Right renal pelvis (tissue), 4 donors: ENCODE results near the gene KRTAP9-8. TPM values are rescaled to one million over a fixed set of nuclear protein-coding genes. Genes with fewer than 3 reads are reported as not detected.
"Not testable (repeated sequence)": the region's sequence is repeated elsewhere in the genome, so short reads cannot be mapped to it uniquely, and the experiment has no call there.

Source experiments
- DNase-seq, 4 donors: peaks; one replicate each; pipeline ENCODE4 v3.0.0-alpha.2; 2013; ENCODE audit warnings: low read depth in 4 of 4, low spot score in 3 of 4, missing footprints in 1 of 4
- polyA plus RNA-seq, 4 donors: library from polyadenylated mRNA; unstranded; fragments of 120-200 nt; gene quantifications; one replicate each; pipeline ENCODE4 v1.2.1, GENCODE V29; 2013; ENCODE audit not compliant: insufficient read length in 4 of 4

Gene KRTAP9-8, protein sequence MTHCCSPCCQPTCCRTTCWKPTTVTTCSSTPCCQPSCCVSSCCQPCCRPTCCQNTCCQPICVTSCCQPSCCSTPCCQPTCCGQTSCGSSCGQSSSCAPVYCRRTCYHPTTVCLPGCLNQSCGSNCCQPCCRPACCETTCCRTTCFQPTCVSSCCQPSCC
- not detected for polyA plus RNA-seq

DNA sequence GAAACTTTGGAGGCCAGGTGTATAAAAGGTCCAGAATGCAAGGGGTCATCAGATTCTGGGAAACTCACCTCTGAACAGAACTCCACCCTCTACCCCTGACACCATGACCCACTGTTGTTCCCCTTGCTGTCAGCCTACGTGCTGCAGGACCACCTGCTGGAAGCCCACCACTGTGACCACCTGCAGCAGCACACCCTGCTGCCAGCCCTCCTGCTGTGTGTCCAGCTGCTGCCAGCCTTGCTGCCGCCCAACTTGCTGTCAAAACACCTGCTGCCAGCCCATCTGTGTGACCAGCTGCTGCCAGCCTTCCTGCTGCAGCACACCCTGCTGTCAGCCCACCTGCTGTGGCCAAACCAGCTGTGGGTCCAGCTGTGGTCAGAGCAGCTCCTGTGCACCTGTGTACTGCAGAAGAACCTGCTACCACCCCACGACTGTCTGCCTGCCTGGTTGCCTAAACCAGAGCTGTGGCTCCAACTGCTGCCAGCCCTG is at the start of gene KRTAP9-8:
Gene KRTAP9-8, plus strand, starts transcription at position 51 of the 489 bp plus-strand sequence. Its CDS starts 53 bp downstream, at position 104.
- not testable (repeated sequence) for DNase-seq

DNA sequence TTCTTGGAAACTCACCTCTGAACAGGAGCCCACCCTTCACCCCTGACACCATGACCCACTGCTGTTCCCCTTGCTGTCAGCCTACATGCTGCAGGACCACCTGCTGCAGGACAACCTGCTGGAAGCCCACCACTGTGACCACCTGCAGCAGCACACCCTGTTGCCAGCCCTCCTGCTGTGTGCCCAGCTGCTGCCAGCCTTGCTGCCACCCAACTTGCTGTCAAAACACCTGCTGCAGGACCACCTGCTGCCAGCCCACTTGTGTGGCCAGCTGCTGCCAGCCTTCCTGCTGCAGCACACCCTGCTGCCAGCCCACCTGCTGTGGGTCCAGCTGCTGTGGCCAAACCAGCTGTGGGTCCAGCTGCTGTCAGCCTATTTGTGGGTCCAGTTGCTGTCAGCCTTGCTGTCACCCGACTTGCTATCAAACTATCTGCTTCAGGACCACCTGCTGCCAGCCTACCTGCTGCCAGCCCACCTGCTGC is 47.9 kb upstream of the KRTAP9-8 start, which contains the start of gene KRTAP9-1:
Gene KRTAP9-1, plus strand, starts transcription at position 51 of the 482 bp plus-strand sequence. Its CDS starts 0 bp downstream, at position 51.
- DNase-seq = not testable (repeated sequence)

DNA sequence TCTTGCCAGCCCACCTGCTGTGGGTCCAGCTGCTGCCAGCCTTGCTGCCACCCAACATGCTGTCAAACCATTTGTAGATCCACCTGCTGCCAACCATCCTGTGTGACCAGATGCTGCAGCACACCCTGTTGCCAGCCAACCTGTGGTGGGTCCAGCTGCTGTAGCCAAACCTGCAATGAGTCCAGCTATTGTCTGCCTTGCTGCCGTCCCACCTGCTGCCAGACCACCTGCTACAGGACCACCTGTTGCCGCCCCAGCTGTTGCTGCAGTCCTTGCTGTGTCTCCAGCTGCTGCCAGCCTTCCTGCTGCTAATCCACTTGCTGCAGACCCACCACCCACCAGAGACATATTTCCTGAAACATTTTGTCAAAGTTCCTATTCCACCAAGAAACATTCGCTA is 47.5 kb upstream of the KRTAP9-8 start:
- no peak for DNase-seq

DNA sequence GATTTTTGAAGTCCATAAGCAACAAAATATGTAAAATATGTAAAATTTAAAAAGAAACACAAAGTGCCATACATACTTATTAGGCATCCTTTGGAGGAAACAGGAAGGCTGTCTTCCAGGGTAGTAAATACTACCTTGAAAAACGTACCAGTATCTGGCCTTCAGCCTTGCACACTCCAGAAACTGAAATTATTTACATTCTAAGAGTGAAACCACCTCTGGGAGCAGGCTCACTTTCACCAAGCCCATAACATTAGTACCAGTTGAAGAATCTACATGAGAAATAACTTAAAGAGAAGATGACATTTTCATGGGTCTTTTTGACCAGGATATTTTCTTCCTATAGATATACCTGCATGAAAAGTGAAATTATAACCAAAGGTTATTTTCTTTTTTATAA is 41.7 kb upstream of the KRTAP9-8 start:
- DNase-seq = no peak

DNA sequence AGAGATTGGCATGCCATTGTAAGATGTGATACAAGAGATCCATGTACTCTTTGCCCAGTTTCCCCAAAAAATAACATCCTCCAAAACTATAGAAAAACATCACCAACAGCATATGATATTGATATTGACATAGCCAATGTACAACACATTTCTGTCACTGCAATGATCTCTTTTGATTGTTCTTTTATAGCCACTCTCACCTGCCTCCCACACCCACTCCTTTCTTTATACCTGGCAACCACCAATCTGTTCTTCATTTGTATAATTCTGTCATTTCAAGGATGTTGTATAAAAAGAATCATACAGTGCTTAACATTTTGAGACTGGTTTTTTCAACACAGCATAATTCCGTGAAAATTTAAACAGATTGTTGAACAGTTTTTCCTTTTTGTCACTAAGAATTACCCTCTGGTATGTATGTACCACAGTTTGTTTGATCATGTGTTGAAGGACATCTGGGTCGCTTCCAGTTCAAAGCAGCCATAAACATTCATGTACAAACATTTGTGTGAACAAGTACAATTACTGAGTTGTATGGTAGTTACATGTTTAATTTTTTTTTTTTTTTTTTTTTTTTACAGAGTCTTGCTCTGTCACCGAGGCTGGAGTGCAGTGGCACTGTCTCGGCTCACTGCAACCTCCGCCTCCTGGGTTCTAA is 38.2 kb upstream of the KRTAP9-8 start:
- no peak for DNase-seq

DNA sequence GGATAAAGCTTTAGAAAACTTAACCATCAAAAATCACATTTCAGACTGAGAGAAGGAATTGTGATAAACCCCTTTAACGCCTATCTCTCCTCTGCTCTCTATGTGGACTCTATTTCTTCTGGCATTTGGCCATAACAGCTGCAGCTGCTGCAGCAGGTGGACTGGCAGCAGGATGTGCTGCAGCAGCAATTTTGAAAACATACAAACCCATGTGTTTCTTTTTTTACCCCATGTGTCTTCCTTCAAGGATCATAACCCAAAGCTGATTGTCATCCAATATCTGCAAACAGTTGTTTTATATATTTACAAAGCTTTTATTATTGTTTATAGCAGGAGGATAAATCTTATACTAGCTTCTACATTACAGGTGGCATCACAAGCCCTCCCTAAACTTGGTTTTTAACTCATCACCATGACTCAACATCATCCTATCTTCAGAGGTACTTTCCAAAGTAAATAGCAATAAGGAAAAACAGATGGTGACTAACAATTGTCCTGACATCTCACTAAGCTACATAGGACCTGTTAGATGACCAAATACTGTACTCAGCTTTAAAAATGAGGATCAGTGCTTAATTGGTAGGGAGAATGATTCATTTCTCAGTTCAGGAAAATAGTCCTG is 25.8 kb upstream of the KRTAP9-8 start:
- DNase-seq = no peak

DNA sequence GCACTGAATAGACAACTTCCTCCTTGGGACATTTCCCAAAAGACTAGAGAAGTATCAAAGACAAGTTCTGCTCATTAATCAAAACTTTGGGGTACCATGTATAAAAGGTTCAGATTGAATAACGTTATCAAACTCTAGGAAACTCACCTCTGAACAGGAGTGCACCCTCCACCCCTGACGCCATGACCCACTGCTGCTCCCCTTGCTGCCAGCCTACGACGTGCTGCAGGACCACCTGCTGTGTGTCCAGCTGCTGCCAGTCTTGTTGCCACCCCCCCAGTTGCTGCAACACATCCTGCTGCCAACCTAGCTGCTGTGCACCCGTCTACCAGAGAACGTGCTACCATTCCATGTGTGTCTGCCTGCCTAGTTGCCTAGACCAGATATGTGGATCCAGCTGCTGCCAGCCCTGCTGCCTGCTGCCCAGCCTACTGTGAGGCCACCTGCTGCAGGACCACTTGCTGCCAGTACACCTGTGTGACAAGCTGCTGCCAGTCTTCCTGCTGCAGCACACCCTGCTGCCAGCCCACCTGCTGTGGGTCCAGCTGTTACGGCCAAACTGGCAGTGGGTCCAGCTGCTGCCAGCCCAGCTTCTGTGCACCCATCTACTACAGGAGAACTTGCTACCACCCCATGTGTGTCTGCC is 25.2 kb upstream of the KRTAP9-8 start:
- DNase-seq = no peak

DNA sequence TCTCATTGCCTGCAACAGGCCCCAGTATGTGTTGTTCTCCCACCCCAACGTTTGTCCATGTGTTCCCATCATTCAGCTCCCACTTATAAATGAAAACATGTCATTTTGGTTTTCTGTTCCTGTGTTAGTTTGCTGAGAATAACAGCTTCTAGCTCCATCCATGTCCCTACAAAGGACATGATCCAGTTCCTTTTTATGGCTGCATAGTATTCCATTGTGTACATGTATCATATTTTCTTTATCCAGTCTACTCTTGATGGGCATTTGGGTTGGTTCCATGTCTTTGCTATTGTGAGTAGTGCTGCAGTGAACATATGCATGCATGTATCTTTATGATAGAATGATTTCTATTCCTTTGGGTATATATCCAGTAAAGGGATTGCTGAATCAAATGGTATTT is 22.1 kb upstream of the KRTAP9-8 start:
- no peak for DNase-seq

DNA sequence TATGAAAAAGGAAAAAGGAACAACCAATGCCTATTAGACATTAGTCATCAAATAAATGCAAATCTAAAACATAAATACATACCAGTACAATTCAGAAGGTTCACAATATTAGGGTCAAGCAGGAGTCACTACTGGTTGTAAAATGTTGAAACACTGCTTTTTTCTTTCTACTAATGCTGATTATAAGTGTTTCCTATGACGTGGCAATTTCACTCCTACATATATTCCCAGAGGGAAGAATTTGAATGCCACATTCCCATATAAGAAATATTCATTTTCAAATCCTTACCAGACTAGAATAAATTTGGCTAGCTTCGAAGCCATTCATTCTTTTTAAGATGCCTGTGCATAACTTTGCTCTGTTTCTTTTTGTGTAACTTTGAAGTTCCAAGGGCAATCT is 14.0 kb upstream of the KRTAP9-8 start:
- no peak for DNase-seq

DNA sequence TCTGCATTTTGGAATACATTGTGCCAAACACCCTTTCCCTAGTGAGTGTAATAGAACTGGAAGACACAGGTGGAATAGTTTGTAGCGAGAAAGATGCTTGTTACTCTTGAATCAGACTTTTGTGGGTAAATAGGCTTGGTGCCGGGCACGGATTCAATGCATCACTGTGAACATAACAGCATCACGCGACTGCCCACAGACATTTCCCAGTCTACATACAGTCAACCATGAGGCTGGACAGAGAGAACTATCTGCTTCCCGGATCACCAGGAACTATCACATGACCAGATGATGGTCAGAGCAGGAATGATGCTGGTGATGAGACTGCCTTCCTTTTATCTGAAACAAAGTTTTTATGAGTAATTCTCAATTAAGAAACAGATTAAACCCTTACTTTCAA is 11.7 kb upstream of the KRTAP9-8 start:
- DNase-seq = no peak

DNA sequence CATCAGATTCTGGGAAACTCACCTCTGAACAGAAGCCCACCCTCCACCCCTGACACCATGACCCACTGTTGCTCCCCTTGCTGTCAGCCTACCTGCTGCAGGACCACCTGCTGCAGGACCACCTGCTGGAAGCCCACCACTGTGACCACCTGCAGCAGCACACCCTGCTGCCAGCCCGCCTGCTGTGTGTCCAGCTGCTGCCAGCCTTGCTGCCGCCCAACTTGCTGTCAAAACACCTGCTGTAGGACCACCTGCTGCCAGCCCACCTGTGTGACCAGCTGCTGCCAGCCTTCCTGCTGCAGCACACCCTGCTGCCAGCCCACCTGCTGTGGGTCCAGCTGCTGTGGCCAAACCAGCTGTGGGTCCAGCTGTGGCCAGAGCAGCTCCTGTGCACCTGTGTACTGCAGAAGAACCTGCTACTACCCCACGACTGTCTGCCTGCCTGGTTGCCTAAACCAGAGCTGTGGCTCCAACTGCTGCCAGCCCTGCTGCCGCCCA is 11.2 kb upstream of the KRTAP9-8 start, which contains the start of gene KRTAP9-2:
Gene KRTAP9-2, plus strand, starts transcription at position 51 of the 498 bp plus-strand sequence. Its CDS starts 7 bp downstream, at position 58.
- DNase-seq = not testable (repeated sequence)

DNA sequence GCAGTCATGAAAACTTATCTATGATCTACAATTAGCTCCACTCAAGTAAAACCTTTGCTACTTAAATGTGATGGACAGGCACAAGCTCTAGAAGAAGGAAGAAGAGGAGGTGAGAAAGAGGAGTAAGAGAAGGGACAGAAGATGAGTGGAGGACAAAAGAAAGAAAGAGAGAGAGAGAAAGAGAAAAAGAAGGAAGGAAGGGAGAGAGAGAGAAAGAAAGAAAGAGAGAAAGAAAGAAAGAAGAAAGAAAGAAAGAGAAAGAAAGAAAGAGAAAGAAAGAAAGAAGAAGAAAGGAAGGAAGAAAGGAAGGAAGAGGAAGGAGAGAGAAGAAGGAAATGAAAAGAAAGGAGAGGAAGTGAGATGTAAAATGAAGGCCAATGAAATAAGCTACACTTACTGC is 7.7 kb upstream of the KRTAP9-8 start:
- DNase-seq = no peak

DNA sequence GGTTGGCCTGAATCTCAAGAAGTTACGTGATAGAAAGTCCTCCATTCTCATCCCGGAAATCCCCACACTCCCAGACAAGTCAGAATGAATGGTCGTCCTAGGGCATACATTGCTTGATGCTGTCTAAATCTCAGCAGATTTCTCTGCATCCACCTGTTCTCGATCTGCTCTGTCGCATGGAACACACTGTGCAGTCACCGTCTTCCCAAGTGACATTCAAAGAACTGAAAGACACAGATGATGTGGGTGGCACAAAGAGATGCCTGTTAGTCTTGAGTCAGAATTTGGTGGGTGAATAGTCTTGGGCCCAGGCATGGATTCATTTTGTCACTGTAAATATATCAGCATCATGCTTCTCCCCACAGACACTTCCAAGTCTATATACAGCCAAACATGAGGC is 6.1 kb upstream of the KRTAP9-8 start:
- DNase-seq = no peak

DNA sequence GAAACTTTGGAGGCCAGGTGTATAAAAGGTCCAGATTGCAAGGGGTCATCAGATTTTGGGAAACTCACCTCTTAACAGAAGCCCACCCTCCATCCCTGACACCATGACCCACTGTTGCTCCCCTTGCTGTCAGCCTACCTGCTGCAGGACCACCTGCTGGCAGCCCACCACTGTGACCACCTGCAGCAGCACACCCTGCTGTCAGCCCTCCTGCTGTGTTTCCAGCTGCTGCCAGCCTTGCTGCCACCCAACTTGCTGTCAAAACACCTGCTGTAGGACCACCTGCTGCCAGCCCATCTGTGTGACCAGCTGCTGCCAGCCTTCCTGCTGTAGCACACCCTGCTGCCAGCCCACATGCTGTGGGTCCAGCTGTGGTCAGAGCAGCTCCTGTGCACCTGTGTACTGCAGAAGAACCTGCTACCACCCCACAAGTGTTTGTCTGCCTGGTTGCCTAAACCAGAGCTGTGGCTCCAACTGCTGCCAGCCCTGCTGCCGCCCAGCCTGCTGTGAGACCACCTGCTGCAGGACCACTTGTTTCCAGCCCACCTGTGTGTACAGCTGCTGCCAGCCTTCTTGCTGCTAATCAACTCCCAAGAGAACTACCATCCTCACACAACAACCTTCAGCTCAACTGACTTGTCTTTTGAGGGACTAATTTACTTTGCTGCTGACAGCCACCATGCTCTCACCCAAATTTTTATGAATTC is 5.2 kb upstream of the KRTAP9-8 start, which contains the start of gene KRTAP9-3:
Gene KRTAP9-3, plus strand, starts transcription at position 51 of the 707 bp plus-strand sequence. Its CDS starts 53 bp downstream, at position 104.
- DNase-seq = not testable (repeated sequence)

DNA sequence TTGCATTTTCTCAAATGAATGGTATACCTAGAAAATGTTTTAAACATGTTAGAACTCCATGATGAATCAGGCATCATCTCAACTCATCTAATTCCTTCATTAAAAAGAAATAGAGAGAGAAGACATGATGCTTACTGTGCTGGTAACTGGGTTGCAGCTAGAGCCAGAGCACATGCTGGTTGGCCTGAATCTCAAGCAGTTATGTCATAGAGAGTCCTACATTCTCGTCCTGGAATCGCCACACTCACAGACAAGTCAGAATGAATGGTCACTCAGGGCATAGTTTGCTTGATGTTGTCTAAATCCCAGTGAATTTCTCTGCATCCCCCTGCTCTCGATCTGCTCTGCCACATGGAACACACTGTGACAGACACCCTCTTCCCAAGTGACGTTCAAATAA is 683 bp upstream of the KRTAP9-8 start:
- DNase-seq = not testable (repeated sequence)

DNA sequence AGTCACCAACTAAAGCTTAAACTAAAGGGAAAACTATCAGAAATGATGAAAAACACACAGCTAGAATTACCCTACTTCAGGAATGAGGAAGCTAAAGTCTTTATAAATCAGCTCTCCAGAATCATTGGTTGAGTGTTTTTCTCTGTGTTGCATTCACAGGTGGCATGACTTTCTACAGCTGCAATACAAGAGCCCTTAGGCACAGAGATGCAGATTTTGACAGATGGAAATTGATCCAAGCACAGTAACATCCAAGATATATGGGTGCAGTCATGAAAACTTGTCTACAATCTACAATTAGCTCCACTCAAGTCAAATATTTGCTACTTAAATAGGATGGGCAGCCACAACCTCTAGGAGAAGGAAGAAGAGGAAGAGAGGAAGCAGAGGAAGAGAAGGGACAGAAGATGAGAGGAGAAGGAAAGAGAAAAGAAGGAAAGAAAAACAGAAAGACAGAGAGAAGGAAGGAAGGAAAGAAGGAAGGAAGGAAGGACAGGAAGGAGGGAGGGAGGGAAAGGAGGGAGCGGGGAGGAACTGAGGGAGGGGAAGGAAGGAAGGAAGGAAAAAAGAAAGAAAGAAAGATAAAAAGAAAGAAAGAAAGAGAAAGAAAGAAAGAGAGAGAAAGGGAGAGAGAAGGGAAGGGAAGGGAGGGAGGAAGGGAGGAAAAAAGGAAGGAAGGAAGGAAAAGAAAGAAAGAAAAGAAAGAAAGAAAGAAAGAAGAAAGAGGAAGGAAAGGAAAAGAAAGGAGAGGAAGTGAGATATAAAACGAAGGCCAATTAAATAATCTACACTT is 9.4 kb downstream of the KRTAP9-8 start:
- not testable (repeated sequence) for DNase-seq

DNA sequence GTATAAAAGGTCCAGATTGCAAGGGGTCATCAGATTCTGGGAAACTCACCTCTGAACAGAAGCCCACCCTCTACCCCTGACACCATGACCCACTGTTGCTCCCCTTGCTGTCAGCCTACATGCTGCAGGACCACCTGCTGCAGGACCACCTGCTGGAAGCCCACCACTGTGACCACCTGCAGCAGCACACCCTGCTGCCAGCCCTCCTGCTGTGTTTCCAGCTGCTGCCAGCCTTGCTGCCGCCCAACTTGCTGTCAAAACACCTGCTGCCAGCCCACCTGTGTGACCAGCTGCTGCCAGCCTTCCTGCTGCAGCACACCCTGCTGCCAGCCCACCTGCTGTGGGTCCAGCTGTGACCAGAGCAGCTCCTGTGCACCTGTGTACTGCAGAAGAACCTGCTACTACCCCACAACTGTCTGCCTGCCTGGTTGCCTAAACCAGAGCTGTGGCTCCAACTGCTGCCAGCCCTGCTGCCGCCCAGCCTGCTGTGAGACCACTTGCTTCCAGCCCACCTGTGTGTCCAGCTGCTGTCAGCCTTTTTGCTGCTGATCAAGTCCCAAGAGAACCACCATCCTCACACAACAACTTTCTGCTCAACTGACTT is 11.9 kb downstream of the KRTAP9-8 start, which contains the start of gene KRTAP9-4:
Gene KRTAP9-4, plus strand, starts transcription at position 51 of the 604 bp plus-strand sequence. Its CDS starts 34 bp downstream, at position 85.
- not testable (repeated sequence) for DNase-seq

DNA sequence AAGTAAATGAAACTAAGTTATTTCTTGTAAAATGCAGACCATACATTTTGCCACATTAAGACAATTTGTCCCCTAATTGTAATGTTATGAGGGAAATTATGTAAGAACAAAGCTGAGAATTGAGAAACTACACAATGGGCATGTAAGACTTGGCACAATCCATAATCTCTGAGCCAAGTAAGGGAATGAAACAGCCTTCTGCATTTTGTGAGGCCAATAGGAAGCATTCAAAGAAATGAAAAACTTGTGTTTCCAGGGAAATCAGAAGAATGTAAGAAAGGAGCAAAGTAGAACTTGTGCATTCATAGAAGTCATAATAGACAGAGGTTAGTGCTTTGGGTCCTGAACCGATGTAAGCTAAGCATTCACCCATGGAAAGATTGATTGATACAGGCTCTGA is 13.5 kb downstream of the KRTAP9-8 start:
- DNase-seq = no peak

DNA sequence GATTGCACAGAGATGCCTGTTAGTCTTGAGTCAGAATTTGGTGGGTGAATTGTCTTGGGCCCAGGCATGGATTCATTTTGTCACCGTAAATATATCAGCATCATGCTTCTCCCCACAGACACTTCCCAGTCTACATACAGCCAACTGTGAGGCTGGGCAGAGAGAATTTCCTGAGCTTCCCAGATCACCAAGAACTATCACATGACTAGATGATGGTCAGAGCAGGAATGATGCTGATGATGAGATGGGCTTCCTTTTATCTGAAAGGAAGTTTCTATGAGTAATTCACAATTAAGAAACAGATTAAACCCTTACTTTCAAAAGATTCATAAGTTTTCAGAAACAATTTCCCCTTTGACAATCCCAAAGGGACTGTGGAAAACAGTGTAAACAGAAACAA is 17.1 kb downstream of the KRTAP9-8 start:
- DNase-seq = no peak
